ENCODE results near the gene SOBP. TPM values are rescaled to one million over a fixed set of nuclear protein-coding genes. Genes with fewer than 3 reads are reported as not detected.

Gene SOBP
- total RNA-seq, 4 donors from 2014 or later: 0.27 to 2.7 (median 1.5) TPM

DNA sequence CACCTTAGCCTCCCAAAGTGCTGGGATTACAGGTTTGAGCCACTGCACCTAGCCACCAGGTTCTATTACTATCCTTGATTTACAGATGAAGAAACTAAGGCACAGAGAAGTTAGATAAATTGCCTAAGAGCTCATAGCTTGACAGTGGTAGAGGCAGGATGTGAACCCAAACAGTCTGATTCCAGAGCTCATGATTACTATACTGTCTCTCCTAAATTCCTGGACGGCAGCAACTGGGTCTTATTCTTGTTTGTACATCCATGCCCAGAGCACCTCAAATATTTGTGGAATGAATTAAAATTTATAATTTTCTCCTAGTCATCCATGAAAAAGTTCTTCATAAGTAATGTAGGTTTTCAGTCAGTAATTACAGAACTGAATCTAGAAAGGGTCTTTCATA, 45.6 kb upstream of the SOBP start:
- no peak overlapping the region for H3K4me3 ChIP-seq (ENCODE audit: low read depth, poor library complexity, severe bottlenecking)
- intact Hi-C loops (cut with DNase I; ENCODE audit: low total_unique reads): no loop called here
- no peak for TF ChIP-seq POLR2A (IDR thresholded peaks at IDR 0.05)
- TF ChIP-seq CTCF (IDR thresholded peaks at IDR 0.05): no peak
- no peak for DNase-seq (ENCODE audit: low spot score in 2 of 2)
- 90 to 92% methylated on average over 1 of the region's 1 CpG for WGBS, 2 donors

DNA sequence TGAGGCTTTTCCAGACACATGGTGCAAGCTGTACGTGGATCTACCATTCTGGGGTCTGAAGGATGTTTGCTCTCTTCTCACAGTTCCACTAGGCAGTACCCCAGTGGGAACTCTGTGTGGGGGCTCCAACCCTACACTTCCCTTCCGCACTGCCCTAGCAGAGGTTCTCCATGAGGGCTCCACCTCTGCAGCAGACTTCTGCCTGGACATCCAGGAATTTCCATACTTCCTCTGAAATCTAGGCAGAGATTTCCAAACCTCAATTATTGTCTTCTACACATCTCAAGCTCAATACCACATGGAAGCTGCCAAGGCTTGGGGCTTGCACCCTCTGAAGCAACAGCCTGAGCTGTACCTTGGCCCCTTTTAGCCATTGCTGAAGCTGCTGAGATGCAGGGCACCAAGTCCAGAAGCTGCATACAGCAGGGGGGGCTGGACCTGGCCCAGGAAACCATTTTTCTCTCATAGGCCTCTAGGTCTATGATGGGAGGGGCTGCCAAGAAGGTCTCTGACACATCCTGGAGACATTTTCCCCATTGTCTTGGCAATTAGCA, 42.2 kb upstream of the SOBP start:
- no peak overlapping the region for H3K4me3 ChIP-seq (ENCODE audit: low read depth, poor library complexity, severe bottlenecking)
- intact Hi-C loops (cut with DNase I; ENCODE audit: low total_unique reads): no loop called here
- 92 to 100% methylated on average over 2 of the region's 2 CpGs for WGBS, 2 donors
- TF ChIP-seq CTCF (IDR thresholded peaks at IDR 0.05): no peak
- TF ChIP-seq POLR2A (IDR thresholded peaks at IDR 0.05): no peak
- no peak for DNase-seq (ENCODE audit: low spot score in 2 of 2)

DNA sequence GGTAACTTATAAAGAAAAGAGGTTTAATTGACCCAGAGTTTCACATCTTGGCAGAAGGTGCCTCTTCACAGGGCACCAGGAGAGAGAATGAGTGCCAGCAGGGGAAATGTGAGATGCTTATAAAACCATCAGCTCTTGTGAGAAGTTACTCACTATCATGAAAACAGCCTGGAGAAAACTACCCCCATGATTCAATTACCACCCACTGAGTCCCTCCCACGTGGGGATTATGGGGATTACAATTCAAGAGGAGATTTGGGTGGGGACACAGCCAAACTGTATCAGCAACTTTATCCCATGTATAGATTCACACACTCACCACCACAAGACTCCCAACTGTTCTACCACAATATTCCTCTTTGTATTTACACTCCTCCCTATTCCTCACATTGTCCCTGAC, 41.1 kb upstream of the SOBP start:
- no peak for DNase-seq (ENCODE audit: low spot score in 2 of 2)
- 57 to 69% methylated on average over 1 of the region's 1 CpG for WGBS, 2 donors
- intact Hi-C loops (cut with DNase I; ENCODE audit: low total_unique reads): no loop called here
- H3K4me3 ChIP-seq (ENCODE audit: low read depth, poor library complexity, severe bottlenecking): no peak overlapping the region
- no peak for TF ChIP-seq POLR2A (IDR thresholded peaks at IDR 0.05)
- no peak for TF ChIP-seq CTCF (IDR thresholded peaks at IDR 0.05)

DNA sequence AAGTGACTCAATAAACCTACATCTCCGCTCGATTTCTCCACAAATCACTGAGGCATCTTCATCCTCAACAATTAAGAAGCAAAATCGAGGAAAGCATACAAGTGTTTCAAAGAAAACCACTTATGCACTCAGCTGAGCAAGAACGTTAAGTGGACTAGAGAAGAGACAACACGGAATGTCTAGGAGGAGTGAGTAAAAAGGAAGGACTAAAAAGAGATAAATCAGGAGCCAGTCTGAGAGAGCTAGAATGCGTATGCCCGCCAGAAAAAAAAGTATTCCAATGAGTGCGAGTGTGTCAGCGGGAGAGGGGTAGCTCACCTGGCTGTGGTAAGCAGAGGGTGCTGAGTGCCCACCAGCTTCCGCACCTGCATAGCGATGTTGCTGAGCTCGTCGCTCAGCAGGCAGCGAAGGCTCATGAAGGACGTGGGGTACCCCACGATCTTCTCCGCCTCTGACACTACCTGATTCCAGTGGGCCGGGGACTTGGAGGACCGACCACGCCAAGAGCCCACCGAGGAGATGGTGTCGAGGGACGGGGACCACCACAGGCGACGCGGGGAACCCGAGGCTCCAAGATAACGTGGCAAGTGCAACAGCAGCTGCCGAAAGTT, 31.1 kb upstream of the SOBP start:
- TF ChIP-seq CTCF (IDR thresholded peaks at IDR 0.05): no peak
- TF ChIP-seq POLR2A (IDR thresholded peaks at IDR 0.05): no peak
- peak overlapping the region; percentile 83 for H3K4me3 ChIP-seq (ENCODE audit: low read depth, poor library complexity, severe bottlenecking)
- DNase-seq (ENCODE audit: low spot score in 2 of 2): peak; percentile 19 to 86
- WGBS, 2 donors: 1% methylated on average over 27 to 29 of the region's 29 CpGs
- intact Hi-C loops (cut with DNase I; ENCODE audit: low total_unique reads): no loop called here

GRCh38 chr6:107459283-107460082, 30.4 kb upstream of the SOBP start, which contains the start of gene PDSS2:
Gene PDSS2 (minus strand): TSS chr6:107459564. CDS start chr6:107459285, 279 bp downstream.
- WGBS, 2 donors: 1% methylated on average over 23 to 43 of the region's 46 CpGs

More at GRCh38 chr6:107459283-107460082, 30.4 kb upstream of the SOBP start, which contains the start of gene PDSS2:
- TF ChIP-seq CTCF (IDR thresholded peaks at IDR 0.05) (no peak), POLR2A (IDR thresholded peaks at IDR 0.05) (no peak)
- intact Hi-C loops (cut with DNase I; ENCODE audit: low total_unique reads): no loop called here
- DNase-seq (ENCODE audit: low spot score in 2 of 2): peak; percentile 99
- peak within 1 kb of the TSS; percentile 83 for H3K4me3 ChIP-seq (ENCODE audit: low read depth, poor library complexity, severe bottlenecking)
